GM10266 (cell line): Measurements from ENCODE around the gene RNF130.

Source experiments
- DNase-seq: peaks from one replicate; pipeline ENCODE4 v3.0.0; 2012; ENCODE audit errors: extremely low spot score
- CTCF ChIP-seq: IDR thresholded peaks from 2 replicates; pipeline ENCODE4 v1.5.1; 2012; ENCODE audit warnings: mild to moderate bottlenecking, low read depth; ENCODE audit not compliant: control insufficient read depth, insufficient read depth; ENCODE audit errors: missing control alignments

The RNF130 gene

GRCh38 chr5:180116077-180116999 is 44.8 kb upstream of the RNF130 start:
- no peak for DNase-seq
- TF ChIP-seq CTCF = no peak

GRCh38 chr5:180115326-180116076 is 43.9 kb upstream of the RNF130 start:
- TF ChIP-seq CTCF = no peak

GRCh38 chr5:180114304-180115003 is 42.9 kb upstream of the RNF130 start:
- DNase-seq = no peak
- no peak for TF ChIP-seq CTCF

More at GRCh38 chr5:180115326-180116076, 43.9 kb upstream of the RNF130 start:
- no peak for DNase-seq

- no peak for TF ChIP-seq CTCF
- DNase-seq = no peak
These were observed 42.2 kb upstream of the RNF130 start for GRCh38 chr5:180113660-180114303.

DNA sequence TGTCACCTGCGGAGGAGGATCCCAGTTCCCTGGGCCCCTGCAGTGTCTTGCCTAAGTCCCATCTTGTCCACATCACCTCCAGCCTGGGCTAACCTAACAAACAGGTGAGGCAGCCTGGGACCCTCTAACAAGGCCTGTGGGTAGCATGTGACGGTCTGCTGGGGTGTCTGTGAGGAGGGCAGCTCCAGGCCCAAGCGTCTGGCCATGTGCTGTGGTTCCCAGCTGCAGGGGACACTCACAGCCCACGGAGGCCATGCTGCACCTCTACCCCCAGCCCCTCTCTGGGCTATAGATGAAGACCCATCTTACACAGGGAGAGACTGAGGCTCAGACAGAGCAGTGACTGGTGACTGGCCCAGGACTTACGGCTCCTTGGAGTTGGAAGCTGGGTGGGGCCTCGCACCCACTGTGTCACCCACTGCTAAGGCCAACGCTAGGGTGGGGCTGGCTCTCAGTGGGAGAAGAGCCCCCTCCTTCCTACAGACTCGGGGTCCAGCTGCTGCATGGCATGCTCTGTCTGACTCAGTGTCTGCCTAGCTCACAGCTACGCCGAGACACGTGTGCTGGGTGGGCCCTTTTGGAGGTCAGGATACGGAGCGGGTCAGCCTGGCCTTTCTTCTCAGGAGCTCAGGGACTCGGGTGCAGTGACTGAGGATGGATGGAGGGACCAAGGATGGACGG is 40.8 kb upstream of the RNF130 start:
- DNase-seq = no peak
- TF ChIP-seq CTCF = no peak

DNA sequence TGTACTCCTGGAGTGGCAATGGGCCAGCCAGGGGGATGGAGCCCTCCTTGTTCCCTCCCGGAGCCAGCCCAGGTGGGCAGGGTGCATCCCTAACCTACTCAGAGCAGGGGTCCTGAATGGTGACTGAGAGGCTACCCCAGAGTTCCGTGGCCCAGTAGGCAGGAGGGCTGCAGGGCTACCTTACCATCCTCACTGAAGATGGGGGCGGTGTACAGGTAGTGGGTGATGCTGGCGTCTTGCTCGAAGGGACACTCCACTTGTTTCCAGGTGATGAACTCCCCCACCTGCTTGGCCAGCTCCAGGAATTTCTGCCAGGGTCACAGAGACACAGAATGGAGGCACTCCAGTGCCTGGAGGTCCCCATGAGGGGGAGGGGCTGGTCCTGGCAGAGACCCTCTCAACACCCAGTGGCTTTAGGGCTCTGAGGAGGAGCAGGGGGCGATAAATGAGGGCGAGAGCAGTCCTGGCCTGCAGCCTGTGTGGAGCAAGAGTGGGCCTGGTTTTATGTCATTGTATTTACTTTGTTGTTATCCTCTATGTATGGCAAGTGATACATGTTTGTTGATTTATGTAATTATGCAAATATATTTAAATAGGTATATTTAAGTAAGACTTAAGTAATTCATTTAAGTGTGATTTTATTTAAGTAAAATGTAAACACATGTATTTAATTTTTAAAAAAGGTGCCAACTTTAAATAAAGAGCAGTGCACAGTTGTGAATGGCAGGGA is 39.9 kb upstream of the RNF130 start:
- DNase-seq = no peak
- no peak for TF ChIP-seq CTCF
